Left ventricle myocardium inferior (tissue), 1 donor: ENCODE results near the gene BPI. TPM values are rescaled to one million over a fixed set of nuclear protein-coding genes. Genes with fewer than 3 reads are reported as not detected.

Experiments used
- DNase-seq: peaks from one replicate; pipeline ENCODE4 v3.0.0-alpha.2; 2020
- H3K27ac ChIP-seq: fragments of 200-600 bp; replicated peaks from 2 replicates; pipeline ENCODE4 v1.8.0; 2021
- H3K27me3 ChIP-seq: fragments of 200-600 bp; 2 replicates; pipeline ENCODE4 v1.8.0; 2021; ENCODE audit warnings: low read depth
- H3K36me3 ChIP-seq: fragments of 200-600 bp; 2 replicates; pipeline ENCODE4 v1.8.0; 2021
- H3K4me1 ChIP-seq: fragments of 200-600 bp; 2 replicates; pipeline ENCODE4 v1.8.0; 2021
- H3K4me3 ChIP-seq: fragments of 200-600 bp; 2 replicates; pipeline ENCODE4 v1.8.0; 2021; ENCODE audit warnings: mild to moderate bottlenecking, moderate library complexity
- H3K9me3 ChIP-seq: fragments of 200-600 bp; replicated peaks from 2 replicates; pipeline ENCODE4 v1.8.0; 2021
- intact Hi-C: fragments of 100-400 bp; cut with micrococcal nuclease; formaldehyde crosslinking; loops from one replicate; pipeline ENCODE4 v1.11.0; 2022
- total RNA-seq: library from RNA; stranded (reverse); fragmentation: NEBNext Ultra II Directional; extraction: Animal tissue kit (Norgen Biotek cat#: 25700); gene quantifications from one replicate; pipeline ENCODE4 v1.2.1, GENCODE V29; 2021
- TF ChIP-seq, protein P1 (sequence below): fragments of 200-600 bp; IDR thresholded peaks from 2 replicates; pipeline ENCODE4 v1.8.0; 2021; ENCODE audit warnings: antibody characterized with exemption, mild to moderate bottlenecking, borderline replicate concordance
- donor health status: DM: no; HTN: yes; CAD: no; lungs with severe emphysema.

Gene BPI
- total RNA-seq, 1 donor from 2014 or later, result not detected

DNA sequence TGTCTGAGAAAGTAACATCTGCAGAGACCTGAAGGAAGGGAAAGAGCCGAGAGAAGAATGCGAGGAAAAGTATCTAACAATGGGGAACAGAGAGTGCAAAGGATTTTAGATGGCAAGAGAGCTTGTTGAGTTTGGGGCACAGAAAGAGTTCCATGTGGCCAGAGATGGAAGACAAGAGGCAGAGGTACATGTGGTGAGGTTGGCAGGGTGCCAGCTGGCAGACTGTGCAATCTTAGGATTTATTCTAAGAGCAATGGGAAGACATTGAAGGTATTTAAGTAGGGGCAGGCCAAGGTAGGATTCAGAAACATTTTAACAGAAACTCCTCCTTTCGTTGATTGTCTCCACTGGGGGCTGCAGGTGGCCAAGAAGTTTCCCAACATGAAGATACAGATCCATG lies 21.9 kb downstream of the BPI start:
- intact Hi-C loops, result no loop called here
- TF ChIP-seq, protein P1, sequence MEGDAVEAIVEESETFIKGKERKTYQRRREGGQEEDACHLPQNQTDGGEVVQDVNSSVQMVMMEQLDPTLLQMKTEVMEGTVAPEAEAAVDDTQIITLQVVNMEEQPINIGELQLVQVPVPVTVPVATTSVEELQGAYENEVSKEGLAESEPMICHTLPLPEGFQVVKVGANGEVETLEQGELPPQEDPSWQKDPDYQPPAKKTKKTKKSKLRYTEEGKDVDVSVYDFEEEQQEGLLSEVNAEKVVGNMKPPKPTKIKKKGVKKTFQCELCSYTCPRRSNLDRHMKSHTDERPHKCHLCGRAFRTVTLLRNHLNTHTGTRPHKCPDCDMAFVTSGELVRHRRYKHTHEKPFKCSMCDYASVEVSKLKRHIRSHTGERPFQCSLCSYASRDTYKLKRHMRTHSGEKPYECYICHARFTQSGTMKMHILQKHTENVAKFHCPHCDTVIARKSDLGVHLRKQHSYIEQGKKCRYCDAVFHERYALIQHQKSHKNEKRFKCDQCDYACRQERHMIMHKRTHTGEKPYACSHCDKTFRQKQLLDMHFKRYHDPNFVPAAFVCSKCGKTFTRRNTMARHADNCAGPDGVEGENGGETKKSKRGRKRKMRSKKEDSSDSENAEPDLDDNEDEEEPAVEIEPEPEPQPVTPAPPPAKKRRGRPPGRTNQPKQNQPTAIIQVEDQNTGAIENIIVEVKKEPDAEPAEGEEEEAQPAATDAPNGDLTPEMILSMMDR, result no peak
- H3K27me3 ChIP-seq, result peaks cover 60% of the 10 kb centered on the region
- no peaks in the 10 kb centered on the region for H3K9me3 ChIP-seq
- no peaks in the 10 kb centered on the region for H3K36me3 ChIP-seq
- no peak overlapping the region for H3K27ac ChIP-seq
- H3K4me3 ChIP-seq, result no peak overlapping the region
- no peak for DNase-seq
- no peaks in the 10 kb centered on the region for H3K4me1 ChIP-seq

- TF ChIP-seq, protein P1, result no peak
- DNase-seq, result no peak
- Histone ChIP-seq H3K4me3 (no peak overlapping the region), H3K4me1 (no peaks in the 10 kb centered on the region), H3K27ac (no peak overlapping the region), H3K36me3 (no peaks in the 10 kb centered on the region), H3K27me3 (peaks cover 61% of the 10 kb centered on the region), H3K9me3 (no peaks in the 10 kb centered on the region)
- intact Hi-C loops, result no loop called here
These were observed 22.4 kb downstream of the BPI start for GRCh38 chr20:38326309-38326708.

DNA sequence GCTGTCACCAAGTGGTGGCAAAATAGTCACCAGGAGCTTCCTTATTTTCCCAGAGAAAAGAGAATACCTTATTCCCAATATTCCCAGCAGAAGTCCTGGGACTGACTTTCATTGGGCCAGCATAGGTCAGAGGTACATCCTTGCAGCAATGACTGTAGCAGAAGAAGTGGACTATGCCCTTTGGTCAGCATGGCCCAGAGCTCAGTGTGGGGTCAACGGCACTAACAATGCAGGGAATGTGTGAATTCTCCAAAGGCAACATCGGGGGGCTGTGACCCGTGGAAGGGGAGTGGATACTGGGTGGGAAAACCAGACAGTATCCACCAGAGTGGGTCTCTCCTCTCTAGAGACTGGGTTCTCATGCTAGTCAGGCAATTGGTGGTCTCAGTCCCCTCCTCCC lies 26.7 kb downstream of the BPI start:
- no peak for DNase-seq
- H3K27ac ChIP-seq, result no peak overlapping the region

GRCh38 chr20:38331245-38331644 lies 27.3 kb downstream of the BPI start:
- no peaks in the 10 kb centered on the region for H3K4me1 ChIP-seq
- TF ChIP-seq, protein P1, result no peak
- no peaks in the 10 kb centered on the region for H3K36me3 ChIP-seq
- DNase-seq, result no peak
- peaks cover 80% of the 10 kb centered on the region for H3K27me3 ChIP-seq
- H3K4me3 ChIP-seq, result no peak overlapping the region
- no peak overlapping the region for H3K27ac ChIP-seq
- H3K9me3 ChIP-seq, result no peaks in the 10 kb centered on the region
- intact Hi-C loops, result no loop called here

More for the DNA sequence above, 26.7 kb downstream of the BPI start:
- intact Hi-C loops, result no loop called here
- TF ChIP-seq, protein P1, result no peak
- Histone ChIP-seq H3K4me1 (no peaks in the 10 kb centered on the region), H3K36me3 (no peaks in the 10 kb centered on the region), H3K4me3 (no peak overlapping the region), H3K9me3 (no peaks in the 10 kb centered on the region), H3K27me3 (peaks cover 74% of the 10 kb centered on the region)

DNA sequence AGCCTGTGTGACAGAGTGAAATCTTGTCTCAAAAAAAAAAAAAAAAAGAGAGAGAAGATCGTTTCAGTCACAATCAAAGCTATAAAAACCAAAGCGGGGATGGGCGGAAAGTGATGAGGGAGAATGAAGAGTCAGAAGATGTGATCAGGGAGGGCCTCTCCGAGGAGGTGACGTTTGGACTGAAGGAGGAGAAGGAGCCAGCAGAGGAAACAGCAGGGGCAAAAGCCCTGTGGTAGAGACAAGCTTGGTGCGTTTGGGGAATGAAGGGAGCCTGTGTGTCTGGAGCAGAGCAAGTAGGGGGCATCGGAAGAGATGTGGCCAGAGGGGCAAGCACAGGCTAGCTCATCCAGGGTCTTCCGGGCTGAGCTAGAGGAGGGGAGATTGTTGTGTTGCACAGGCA lies 27.9 kb downstream of the BPI start:
- H3K27me3 ChIP-seq, result peaks cover 85% of the 10 kb centered on the region
- TF ChIP-seq, protein P1, result no peak
- no peaks in the 10 kb centered on the region for H3K9me3 ChIP-seq
- no peak for DNase-seq
- intact Hi-C loops, result no loop called here
- no peaks in the 10 kb centered on the region for H3K4me1 ChIP-seq
- H3K36me3 ChIP-seq, result no peaks in the 10 kb centered on the region
- H3K27ac ChIP-seq, result no peak overlapping the region
- H3K4me3 ChIP-seq, result no peak overlapping the region

- Histone ChIP-seq H3K27ac (no peak overlapping the region), H3K9me3 (peaks cover 11% of the 10 kb centered on the region), H3K4me3 (no peak overlapping the region), H3K4me1 (peaks cover under 1% of the 10 kb centered on the region), H3K36me3 (no peaks in the 10 kb centered on the region), H3K27me3 (peaks cover 83% of the 10 kb centered on the region)
- DNase-seq, result no peak
- TF ChIP-seq, protein P1, result no peak
- intact Hi-C loops, result no loop called here
These were observed 30.1 kb downstream of the BPI start for GRCh38 chr20:38334016-38334415.
